Nephron (organoid): ENCODE measurements around the gene UBXN11.
"Not testable (repeated sequence)": the region's sequence is repeated elsewhere in the genome, so short reads cannot be mapped to it uniquely, and the experiment has no call there.

ENCODE experiments used
- H3K27ac Mint-ChIP-seq, 3 experiments: 2 replicates each; pipeline ENCODE4 v1.8.0; 2020; ENCODE audit warnings: mixed read lengths in 3 of 3, mild to moderate bottlenecking in 2 of 3, moderate library complexity in 1 of 3
- H3K27me3 Mint-ChIP-seq: 2 replicates; pipeline ENCODE4 v1.8.0; 2021; ENCODE audit warnings: low read depth, mild to moderate bottlenecking, moderate library complexity, mixed read lengths
- H3K36me3 Mint-ChIP-seq: 2 replicates; pipeline ENCODE4 v1.8.0; 2020; ENCODE audit warnings: low read depth, mixed read lengths
- H3K4me1 Mint-ChIP-seq: 2 replicates; pipeline ENCODE4 v1.8.0; 2020; ENCODE audit warnings: mixed read lengths
- H3K4me3 Mint-ChIP-seq, 3 experiments: 2 replicates each; pipeline ENCODE4 v1.8.0; 2020; ENCODE audit warnings: mild to moderate bottlenecking in 3 of 3, mixed read lengths in 3 of 3, moderate library complexity in 2 of 3
- H3K9me3 Mint-ChIP-seq: 2 replicates; pipeline ENCODE4 v1.8.0; 2020; ENCODE audit warnings: mixed read lengths
- TF ChIP-seq, protein P1 (sequence below), 3 experiments: fragments of 200-600 bp; sonication (generic); IDR thresholded peaks; one replicate each; pipeline ENCODE4 v1.5.0; 2021; ENCODE audit warnings: antibody characterized with exemption in 3 of 3; ENCODE audit not compliant: unreplicated experiment in 3 of 3

The UBXN11 gene

GRCh38 chr1:26330276-26330675 lies 23.8 kb upstream of the UBXN11 start:
- no peaks in the 10 kb centered on the region for H3K9me3 Mint-ChIP-seq

DNA sequence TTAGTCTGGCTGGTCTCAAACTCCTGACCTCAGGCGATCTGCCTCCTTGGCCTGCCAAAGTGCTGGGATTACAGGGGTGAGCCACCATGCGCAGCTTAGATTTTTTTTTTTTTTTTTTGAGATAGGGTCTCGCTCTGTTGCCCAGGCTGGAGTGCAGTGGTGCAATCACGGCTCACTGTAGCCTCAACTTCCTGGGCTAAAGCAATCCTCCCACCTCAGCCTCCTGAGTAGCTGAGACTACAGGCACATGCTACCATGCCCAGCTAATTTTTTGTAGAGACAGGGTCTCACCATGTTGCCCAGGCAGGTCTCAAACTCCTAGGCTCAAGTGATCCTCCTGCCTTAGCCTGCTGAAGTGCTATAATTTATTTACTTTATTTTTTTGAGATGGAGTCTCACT lies 22.9 kb upstream of the UBXN11 start:
- H3K9me3 Mint-ChIP-seq, H3K4me1 Mint-ChIP-seq, H3K36me3 Mint-ChIP-seq, H3K27ac Mint-ChIP-seq, H3K4me3 Mint-ChIP-seq: not testable (repeated sequence)
- peaks cover 11% of the 10 kb centered on the region for H3K27me3 Mint-ChIP-seq

More at GRCh38 chr1:26330276-26330675, 23.8 kb upstream of the UBXN11 start:
- Mint-ChIP-seq H3K36me3 (no peaks in the 10 kb centered on the region), H3K4me3 (no peak overlapping the region), H3K27me3 (peaks cover 20% of the 10 kb centered on the region), H3K4me1 (no peaks in the 10 kb centered on the region), H3K27ac (no peak overlapping the region)
- TF ChIP-seq, protein P1, sequence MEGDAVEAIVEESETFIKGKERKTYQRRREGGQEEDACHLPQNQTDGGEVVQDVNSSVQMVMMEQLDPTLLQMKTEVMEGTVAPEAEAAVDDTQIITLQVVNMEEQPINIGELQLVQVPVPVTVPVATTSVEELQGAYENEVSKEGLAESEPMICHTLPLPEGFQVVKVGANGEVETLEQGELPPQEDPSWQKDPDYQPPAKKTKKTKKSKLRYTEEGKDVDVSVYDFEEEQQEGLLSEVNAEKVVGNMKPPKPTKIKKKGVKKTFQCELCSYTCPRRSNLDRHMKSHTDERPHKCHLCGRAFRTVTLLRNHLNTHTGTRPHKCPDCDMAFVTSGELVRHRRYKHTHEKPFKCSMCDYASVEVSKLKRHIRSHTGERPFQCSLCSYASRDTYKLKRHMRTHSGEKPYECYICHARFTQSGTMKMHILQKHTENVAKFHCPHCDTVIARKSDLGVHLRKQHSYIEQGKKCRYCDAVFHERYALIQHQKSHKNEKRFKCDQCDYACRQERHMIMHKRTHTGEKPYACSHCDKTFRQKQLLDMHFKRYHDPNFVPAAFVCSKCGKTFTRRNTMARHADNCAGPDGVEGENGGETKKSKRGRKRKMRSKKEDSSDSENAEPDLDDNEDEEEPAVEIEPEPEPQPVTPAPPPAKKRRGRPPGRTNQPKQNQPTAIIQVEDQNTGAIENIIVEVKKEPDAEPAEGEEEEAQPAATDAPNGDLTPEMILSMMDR (IDR thresholded peaks at IDR 0.05; ENCODE audit: unreplicated experiment in 3 of 3), result no peak

- Mint-ChIP-seq H3K4me3 (no peak overlapping the region), H3K27ac (no peak overlapping the region), H3K9me3 (no peaks in the 10 kb centered on the region), H3K27me3 (peaks cover 6% of the 10 kb centered on the region), H3K4me1 (no peaks in the 10 kb centered on the region), H3K36me3 (no peaks in the 10 kb centered on the region)
- TF ChIP-seq, protein P1 (IDR thresholded peaks at IDR 0.05; ENCODE audit: unreplicated experiment in 3 of 3), result no peak
Observed at GRCh38 chr1:26328597-26328996, 22.2 kb upstream of the UBXN11 start.

- Mint-ChIP-seq H3K4me3 (no peak overlapping the region), H3K27me3 (peaks cover 8% of the 10 kb centered on the region), H3K36me3 (no peaks in the 10 kb centered on the region), H3K27ac (no peak overlapping the region), H3K4me1 (no peaks in the 10 kb centered on the region), H3K9me3 (no peaks in the 10 kb centered on the region)
- TF ChIP-seq, protein P1 (IDR thresholded peaks at IDR 0.05; ENCODE audit: unreplicated experiment in 3 of 3), result no peak
Observed at GRCh38 chr1:26327956-26328362, 21.5 kb upstream of the UBXN11 start.

GRCh38 chr1:26324550-26324949 lies 18.1 kb upstream of the UBXN11 start:
- H3K9me3 Mint-ChIP-seq, result no peaks in the 10 kb centered on the region
- TF ChIP-seq, protein P1 (IDR thresholded peaks at IDR 0.05; ENCODE audit: unreplicated experiment in 3 of 3), result no peak
- H3K27ac Mint-ChIP-seq, result no peak overlapping the region
- no peaks in the 10 kb centered on the region for H3K36me3 Mint-ChIP-seq
- no peak overlapping the region for H3K4me3 Mint-ChIP-seq
- H3K4me1 Mint-ChIP-seq, result peaks cover 5% of the 10 kb centered on the region
- H3K27me3 Mint-ChIP-seq, result peaks cover 5% of the 10 kb centered on the region

DNA sequence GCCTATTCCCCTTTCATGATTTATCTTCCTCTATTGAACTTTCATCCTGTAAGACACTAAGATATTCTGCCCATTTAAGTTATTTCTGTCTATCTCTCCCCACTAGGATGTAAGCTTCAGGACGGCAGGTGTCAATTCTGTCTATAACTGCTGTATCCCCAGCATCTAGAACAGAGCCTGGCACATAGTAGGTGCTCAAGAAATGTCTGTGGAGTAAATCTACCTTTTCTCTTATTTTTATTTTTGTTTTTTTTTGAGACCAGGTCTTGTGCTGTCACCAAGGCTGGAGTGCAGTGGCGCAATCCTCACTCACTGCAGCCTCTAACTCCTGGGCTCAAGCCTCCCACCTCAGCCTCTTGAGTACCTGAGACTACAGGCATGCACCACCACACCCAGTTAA lies 16.9 kb upstream of the UBXN11 start:
- H3K4me3 Mint-ChIP-seq, result no peak overlapping the region
- no peaks in the 10 kb centered on the region for H3K9me3 Mint-ChIP-seq
- no peaks in the 10 kb centered on the region for H3K36me3 Mint-ChIP-seq
- H3K4me1 Mint-ChIP-seq, result peaks cover 5% of the 10 kb centered on the region
- TF ChIP-seq, protein P1 (IDR thresholded peaks at IDR 0.05; ENCODE audit: unreplicated experiment in 3 of 3), result no peak
- peaks cover 6% of the 10 kb centered on the region for H3K27me3 Mint-ChIP-seq
- H3K27ac Mint-ChIP-seq, result no peak overlapping the region

- H3K9me3 Mint-ChIP-seq, result no peaks in the 10 kb centered on the region
- no peak overlapping the region for H3K27ac Mint-ChIP-seq
- peaks cover 11% of the 10 kb centered on the region for H3K27me3 Mint-ChIP-seq
- H3K4me3 Mint-ChIP-seq, result no peak overlapping the region
- TF ChIP-seq, protein P1 (IDR thresholded peaks at IDR 0.05; ENCODE audit: unreplicated experiment in 3 of 3), result no peak
- peaks cover 5% of the 10 kb centered on the region for H3K4me1 Mint-ChIP-seq
- H3K36me3 Mint-ChIP-seq, result no peaks in the 10 kb centered on the region
Observed at GRCh38 chr1:26322042-26322331, 15.6 kb upstream of the UBXN11 start.
